RKO (cell line): Measurements from ENCODE around the gene ITPRIPL2.
A peak's percentile ranks its signal among the peaks of the same experiment; 100 is the strongest.

Experiments
- DNase-seq: peaks from one replicate; pipeline ENCODE4 v3.0.0-alpha.2; 2016; ENCODE audit warnings: low spot score

Gene ITPRIPL2

DNA sequence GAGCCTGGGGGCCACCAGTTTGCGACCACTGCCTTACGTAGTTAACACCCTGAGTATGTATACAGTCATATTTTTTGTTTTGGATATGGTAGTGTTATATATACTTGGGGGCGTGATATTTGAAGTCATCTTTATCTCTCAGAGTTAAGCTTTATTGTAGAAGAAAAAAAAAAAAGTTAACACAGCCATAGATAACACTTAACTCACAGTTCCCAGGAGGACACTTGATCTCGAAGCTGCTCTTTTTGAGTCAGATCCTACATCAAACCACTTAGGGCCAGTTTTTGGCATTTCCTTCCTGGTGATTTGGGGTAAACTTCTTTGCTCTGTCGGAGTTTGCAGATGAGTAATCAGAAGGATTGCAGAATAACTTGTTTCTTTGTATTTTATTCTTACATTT is 5.8 kb downstream of the ITPRIPL2 start:
- no peak for DNase-seq

DNA sequence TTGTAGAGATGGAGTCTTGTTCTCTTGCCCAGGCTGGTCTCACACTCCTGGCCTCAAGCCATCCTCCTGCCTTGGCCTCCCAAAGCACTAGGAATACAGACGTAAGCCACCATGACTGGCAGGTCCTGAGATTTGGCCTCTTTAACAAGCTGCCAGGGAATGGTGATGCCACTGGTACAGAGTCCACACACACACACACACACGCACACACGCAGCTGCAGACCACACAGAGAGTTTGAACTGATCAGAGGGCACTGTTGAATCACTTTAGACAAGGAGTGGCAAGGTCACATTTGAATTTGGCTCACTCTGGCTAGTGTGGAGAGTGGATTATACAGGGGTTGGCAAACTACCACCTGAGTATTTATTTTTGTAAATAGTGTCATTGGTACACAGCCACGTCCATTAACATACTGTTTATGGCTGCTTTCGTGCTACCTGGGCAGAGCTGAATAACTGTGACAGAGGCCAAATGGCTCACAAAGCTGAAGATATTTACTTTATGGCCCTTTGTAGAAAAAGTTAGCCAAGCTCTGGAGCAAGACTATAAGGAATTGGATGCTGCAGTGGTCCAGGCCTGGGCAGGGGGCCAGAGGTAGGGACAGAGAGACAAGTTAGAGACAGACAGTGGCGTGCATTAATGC is 9.9 kb downstream of the ITPRIPL2 start:
- DNase-seq, result no peak

DNA sequence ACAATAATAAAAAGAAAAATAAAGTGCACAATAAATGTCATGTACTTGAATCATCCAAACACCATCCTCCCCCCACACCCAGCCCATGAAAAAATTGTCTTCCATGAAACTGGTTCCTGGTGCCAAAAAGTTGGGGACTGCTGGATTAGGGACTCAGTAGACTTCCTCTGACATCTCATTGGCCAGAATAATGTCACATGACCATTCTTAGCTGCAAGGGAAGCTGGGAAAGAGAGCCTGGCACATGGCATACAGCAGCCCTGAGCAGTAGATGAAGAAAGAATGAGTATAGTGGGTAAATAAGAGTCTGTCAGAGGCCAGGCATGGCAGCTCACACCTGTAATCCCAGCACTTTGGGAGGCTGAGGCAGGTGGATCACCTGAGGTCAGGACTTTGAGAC is 12.5 kb downstream of the ITPRIPL2 start:
- no peak for DNase-seq

DNA sequence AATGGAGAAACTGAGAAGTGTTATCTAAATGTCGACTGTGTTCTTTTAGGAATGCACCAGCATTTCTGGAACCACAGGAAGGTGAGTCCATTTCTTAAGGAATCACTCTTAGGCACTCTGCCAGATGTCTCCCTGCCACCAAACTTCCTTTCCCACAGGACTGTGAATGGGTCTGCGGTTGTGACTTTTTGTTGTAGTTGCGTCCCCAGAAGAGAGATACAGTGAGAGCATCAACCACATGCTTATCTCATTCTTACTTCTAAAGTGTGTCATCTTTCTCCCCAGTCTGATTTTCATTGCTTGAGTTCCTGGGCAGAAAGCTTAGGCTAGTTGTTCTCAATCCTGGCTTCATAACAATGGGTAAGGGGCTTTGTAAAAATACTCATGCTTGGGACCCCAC is 13.4 kb downstream of the ITPRIPL2 start:
- DNase-seq, result no peak

DNA sequence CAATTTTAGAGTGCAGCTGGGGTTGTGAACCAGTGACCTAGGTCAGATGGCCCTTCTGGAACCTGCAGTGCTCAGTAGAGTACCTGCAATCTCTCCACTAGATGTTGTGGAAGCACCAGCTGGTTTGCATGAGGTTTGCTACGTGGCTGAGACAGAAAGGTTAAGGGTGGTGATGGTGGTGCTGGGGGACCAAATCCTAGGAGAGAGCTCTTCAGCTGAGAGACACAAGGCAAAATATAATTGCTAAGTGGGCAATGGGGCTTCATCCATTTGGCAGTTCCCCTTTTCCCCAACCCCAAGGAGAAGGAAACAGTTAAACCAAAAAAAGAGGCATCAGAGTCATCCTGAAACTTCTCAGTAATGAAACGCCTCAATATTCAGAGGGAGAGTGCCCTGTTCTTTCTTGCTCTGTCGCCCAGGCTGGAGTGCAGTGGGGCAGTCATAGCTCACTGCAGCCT is 13.9 kb downstream of the ITPRIPL2 start:
- DNase-seq, result no peak

DNA sequence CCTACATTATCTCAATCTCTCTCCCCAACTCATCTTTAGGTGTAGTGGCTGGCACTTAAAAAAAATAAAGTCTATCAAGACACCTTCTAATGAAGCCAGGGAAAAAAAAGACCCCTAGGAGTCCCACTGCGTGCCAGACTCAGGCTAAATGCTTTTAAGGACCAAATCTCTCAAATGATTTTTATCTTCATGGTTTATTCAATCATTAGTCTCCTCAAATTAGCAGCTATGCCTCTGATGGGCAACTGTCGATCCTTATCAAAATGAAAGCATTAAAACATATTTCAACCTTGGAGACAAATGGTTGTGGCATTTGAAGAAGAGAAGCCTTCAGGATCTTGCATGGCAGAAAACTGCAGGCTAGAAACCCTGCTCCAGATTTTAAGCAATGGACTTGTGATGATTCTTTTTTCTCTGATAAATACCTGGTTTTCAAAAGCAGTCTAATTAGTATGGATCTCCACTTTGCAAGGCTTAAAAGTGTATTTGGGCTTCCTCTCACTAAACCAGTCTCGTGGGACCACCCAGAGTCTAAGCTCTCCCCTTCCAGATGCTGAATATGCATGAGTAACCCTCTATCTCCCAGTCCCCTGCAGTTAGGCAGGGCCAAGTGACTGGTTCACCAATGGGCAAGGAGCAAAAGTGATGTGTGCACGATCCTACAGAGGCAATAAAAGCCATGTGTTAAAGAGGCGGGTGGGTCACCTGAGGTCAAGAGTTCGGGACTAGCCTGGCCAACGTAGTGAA is 14.9 kb downstream of the ITPRIPL2 start:
- DNase-seq, result no peak

DNA sequence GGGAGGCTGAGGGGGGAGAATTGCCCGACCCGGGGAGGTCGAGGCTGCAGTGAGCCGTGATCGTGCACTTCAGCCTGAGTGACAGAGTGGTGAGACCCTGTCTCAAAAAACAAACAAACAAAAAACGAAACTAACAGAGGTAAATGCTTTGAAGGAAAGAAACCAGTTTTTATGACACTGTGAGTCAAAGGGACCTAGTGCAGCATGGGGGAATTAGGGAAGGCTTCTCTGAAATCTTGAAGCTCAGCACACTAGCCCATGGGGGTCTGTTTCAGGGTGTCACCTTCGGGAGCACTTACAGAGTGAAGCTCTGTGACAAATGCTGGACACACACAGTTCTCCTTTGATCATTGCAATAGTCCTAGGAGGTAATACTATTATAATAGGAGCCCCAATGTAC is 16.6 kb downstream of the ITPRIPL2 start:
- no peak for DNase-seq

DNA sequence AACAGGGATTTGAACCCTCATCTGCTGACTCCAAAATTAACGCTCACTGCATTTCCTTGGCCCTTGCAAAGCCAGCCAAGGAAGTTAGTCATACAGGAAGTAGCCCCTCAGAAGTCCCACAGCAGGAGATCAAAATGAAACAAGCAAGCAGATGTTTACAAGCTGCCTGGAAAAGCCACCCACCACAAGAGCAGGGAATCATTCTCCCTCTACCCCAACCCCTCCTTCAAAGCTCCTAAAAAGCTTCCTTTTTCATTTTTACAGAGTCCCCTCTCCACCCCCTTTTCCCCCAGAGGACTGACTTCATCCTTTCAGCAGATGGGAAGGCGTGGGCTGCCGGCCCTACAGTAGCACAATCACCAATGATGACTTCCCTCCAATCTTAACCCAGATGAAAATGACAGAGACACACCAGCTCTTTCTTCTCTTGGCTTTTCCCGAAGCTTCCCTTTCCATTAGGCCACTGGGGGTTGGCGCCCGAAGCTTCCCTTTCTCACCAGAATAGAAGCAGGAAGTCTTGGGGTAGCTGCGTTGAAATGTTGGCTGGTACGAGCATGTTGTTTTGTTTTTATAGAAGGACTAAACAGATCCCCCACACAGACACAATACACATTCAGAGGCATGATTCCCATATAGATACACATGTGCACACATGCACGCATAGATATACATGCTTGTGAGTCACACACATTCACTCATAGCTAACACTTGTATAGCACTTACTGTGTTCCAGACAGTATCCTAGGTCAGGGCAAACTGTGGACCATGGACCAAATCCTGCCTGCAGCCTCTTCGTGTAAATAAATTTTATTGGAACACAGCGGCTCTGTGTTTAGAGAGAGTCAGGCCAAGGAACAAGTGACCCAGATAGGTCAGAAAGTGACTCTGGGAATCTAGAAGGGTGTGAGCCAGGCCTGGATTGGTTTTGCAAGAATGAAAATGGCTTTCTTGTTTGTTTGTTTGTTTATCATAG is 17.4 kb downstream of the ITPRIPL2 start:
- peak; percentile 73 for DNase-seq

DNA sequence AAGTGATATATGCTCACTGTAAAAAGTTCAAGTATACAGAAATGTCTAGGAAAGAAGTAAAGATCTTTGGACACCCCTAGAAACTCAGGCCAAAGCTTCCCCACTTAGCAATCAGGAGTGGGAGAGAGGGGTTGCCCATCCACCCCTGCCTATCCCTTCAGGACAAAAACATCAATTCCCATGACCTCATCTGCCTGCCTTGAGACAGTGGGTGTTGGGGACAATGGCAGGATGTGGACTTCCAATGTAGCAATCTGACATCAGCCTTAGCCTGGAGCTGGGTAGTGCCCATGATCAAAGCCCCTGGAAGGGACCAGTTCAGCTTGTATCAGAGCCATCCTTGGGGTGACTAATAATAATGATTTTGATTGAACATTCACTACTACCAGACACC is 18.1 kb downstream of the ITPRIPL2 start:
- no peak for DNase-seq

DNA sequence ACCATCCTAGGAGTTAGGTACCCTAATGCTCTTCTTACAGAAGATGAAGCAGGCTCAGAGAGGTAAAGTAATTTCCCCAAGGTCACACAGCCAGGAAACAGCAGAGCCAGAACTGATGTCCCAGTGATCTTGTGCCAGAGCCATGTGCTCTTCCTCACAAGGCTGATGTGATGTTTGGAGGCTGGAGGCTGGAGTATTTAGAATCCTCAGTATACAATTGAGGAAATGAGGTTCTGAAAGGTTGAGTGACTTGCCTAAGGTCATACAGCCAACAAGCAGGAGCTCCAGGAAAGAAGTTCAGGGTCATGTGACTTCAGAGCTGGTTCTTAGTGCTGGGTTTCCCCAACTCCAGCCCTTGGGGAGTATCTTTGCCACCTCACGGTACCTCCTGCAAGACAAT is 18.5 kb downstream of the ITPRIPL2 start:
- DNase-seq, result no peak

DNA sequence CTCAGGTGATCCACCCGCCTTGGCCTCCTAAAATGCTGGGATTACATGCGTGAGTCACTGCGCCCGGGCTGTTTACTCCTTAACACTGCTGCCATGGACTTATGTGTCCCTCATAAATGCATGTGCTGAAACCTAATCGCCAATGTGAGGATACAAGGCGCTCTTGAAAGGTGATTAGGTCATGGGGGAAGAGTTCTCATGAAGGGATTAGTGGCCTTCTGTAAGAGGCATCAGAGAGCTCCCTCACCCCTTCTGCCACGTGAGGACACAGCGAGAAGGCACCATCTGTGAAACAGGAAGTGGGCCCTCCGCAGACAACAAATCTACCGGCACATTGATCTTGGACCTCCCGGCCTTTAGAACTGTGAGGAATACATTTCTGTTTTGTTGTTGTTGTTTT is 19.1 kb downstream of the ITPRIPL2 start:
- no peak for DNase-seq

DNA sequence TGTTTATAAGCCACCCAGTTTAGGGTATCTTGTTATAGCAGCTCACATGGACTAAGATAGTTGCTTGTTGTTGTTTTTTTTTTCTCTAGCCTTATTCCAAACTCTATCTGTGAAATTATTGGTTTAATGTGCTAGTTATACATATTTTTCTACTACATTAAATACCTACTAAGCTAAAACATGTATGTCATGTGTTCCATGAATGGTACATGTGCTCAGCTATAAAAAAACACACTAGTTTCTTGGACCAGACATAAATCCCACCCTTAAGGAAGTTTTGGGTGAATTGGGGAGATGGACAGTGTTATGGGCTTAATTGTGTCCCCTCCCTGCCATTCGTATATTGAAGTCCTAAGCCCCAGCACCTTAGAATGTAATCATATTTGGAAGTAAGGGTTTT is 19.8 kb downstream of the ITPRIPL2 start:
- DNase-seq, result no peak

DNA sequence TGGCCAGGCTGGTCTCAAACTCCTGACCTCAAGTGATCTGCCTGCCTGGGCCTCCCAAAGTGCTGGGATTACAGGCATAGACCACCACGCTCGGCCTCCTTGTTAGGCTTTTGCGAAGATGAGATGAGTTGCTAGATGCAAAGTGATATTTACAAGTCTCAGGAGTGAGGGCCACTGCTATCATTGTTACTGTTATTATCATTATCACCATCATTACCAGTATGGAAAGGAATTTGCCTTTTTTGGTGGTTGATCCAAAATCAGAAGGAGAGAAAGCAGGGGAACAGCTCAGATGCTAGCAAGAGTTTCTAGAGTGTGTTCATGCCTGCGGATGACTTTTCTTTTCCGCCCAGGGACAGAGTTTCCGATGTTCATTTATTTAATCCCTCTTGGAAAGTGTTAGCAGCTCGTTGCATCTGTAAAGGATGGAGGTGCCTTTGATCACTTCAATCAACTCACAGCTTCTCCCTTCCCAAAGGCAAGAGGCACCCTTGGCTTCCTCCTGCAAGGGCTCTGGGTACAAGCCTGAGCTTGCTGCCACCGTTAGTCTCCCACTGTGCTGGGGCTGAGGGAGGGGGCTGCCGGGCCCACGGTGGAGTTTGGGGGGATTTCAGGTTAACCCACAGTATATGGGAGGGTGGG is 21.6 kb downstream of the ITPRIPL2 start:
- no peak for DNase-seq

DNA sequence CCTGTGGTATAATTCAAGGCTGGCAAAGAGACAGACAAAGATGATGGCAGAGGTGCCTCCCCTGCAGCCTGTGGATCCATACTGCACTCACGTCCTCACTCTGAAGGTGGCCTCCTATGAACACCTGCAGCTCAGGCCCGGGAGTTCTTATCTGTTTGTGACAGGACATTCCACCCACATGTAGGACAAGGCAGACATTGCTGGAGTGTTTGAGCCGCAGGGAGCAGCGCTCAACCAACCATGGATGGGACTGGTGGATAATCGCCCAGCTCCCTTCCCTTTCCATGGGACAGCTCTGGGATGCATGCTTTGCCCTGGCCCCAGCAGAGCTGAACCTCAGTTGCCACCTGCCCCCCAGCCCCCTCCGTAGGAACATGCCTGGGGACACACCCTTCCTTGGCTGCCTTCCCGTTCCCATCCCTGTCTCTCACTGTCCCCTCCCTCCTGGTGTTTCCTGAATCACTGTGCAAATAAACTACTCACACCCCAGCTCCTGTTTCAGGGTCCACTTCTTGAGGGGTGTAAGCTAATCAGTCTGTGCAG is 22.2 kb downstream of the ITPRIPL2 start:
- no peak for DNase-seq

DNA sequence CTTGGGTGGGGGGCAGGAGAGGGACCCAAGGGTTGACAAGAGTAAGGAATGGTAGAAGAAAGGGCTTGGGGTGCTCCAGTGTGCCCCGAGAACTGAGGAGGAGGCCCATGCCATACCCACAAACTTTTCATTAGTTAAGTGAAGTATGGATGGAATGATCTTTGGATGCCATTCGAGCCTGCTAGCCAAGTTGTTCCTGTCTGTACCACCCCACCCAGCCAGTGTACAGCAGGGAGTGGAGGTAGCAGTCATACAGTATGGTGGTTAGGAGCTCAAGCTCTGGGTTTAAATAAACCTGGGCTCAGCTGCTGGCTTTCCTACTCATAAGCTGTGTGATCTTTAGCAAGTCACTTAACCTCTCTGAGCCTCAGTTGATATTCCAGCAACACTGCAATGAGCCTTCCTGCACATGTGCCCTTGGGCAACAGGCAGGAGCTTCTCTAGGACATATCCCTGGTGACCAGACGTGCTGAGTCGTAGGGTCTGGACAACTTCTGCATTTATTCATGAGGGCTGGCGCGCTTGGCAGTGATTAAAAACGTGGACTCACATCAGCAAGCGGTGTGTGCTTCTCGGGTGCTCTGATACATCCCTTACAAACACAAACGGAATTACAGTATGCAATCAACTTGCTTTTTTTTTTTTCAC is 22.9 kb downstream of the ITPRIPL2 start:
- no peak for DNase-seq

DNA sequence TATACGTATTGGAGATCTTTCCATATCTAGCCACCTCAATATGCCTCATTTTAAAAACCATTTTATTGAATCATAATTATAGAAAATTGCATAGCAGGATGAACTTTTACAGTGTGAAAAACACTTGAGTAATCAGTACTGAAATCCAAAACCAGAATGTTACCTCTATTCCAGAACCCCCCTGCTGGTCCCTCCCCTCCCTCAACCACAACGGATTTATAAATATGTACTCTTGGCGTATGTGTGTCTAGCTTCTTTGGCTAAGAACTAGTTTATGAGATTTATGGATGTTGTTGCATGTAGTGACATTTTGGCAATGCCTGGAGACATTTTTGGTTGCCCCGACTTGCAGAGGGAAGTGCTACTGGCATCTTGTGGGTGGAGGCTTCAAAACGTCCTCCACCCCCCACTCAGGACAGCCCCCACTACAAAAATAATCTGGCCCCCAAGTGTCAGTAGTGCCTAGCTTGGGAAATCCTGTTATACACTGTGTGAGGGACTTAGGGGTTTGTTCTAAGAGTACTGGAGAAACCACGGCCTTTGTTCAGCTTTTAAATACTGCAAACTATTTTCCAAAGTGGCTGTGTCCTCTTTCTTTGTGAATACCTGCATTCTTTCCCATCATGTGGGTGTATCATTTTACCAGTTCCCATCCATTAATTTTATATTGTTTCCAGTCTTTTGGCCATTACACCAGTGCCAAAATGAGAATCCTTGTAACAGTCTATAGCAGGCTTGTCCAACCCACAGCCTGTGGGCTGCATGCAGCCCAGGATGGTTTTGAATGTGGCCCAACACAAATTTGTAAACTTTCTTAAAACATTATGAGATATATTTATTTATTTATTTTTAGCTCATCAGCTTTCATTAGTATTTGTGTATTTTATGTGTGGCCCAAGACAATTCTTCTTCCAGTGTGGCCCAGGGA is 23.7 kb downstream of the ITPRIPL2 start:
- no peak for DNase-seq

DNA sequence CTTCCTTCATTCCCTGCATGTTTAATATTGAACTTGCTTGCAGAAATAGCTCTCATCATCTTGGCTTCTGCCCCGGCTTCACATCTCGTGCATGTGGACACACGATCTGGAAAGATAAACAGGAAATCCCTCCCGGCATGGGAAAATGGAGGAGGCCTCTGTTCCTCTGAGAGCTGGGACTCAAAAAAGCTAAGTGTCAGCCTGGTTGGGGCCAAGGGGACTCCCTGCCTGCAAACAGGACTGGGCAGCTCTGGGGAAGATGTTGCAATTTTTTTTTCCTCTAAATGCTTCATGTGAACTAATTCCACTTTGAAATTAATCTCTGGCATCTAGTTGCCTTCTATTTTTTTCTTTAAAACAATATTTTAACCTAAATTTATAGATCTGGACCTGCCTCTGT is 24.8 kb downstream of the ITPRIPL2 start:
- DNase-seq, result no peak

DNA sequence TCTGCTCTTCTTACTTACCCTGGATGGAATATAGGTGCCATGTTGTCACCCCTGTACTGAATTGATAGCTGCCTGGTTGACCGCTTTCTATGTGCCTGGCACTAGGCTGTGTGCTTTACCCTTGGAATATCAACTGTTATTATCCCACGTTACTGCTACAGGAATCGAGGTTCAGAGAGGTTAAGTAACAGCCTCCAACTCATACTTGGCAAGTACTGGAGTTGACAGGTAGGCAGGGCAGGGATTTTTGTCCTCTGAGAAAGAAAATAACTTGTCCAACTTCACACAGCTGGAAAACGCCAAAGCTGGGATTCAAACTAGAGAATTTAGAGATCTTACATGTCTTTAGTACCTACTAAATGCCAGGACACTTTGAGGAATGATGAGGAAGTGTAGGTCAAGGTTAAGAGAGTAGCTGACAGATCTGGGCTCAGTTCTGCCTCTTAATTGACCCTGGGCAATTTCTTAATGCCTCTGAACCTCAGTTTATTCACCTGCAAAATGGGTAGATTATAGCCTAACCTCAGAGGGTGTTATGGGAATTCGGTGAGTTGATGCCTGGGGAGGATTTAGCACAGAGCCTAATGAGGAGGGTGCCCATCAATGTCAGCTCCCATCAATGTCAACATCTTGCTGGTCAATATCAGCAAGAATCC is 25.8 kb downstream of the ITPRIPL2 start:
- DNase-seq, result no peak

DNA sequence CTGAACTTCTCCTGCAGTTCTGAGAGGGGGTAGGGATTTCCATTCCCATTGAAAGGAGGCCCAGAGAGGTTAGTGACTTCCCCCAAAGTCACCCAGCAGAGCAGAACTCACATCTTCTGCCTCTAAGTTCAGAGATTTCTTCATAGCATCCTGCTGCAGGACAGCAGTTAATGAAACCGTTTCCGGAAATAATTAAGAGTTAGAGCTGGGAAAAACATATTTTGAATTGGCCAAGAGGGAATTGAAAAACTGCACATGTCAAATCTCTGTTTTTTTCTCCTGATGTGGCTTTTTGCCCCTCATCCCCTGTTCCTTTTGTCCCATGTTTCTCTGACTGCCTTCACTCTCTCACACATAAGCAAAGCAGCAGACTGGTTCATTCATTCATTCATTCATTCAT is 26.6 kb downstream of the ITPRIPL2 start:
- no peak for DNase-seq
